ENCODE measurements around the gene GPC5. TPM values are rescaled to one million over a fixed set of nuclear protein-coding genes. Genes with fewer than 3 reads are reported as not detected.

Gene GPC5
- total and polyA plus RNA-seq, 2 donors (not counting 3 experiments of a cell fraction or from before 2014, with no cell fraction given), result 0.59 to 0.97 TPM

DNA sequence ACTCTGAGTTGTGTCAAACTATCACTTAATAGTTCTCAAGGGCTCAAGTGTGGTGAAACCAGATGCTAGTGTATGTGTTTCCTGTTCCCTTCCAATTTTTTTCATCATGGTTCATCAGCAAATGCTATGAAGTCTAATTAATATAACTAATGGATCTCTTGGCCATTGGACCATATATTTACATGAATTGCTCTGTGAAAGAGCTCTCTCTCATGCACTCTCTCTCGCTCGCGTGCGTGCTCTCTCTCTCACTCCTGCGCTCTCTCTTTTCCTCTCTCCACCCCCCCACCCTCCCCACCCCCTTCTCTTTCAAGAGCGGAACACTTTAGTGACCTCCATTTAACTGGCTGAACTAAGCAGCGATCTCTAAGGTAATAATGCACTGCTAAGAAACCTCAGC is 1281.2 kb downstream of the GPC5 start:
- Histone ChIP-seq H3K9me3 (replicated peaks; ENCODE audit: control insufficient read depth, insufficient read depth, low read length) (peaks cover 2% of the 10 kb centered on the region), H3K27me3 (ENCODE audit: control insufficient read depth in 2 of 2, insufficient read depth in 2 of 2, low read length in 2 of 2) (no peaks in the 10 kb centered on the region), H3K27ac (ENCODE audit: insufficient read depth, low read depth, low read length) (no peak overlapping the region), H2AFZ (ENCODE audit: low read depth, low read length) (no peak overlapping the region), H3K4me1 (ENCODE audit: control insufficient read depth, extremely low read depth, insufficient read depth, low read length) (no peaks in the 10 kb centered on the region), H3K36me3 (ENCODE audit: control insufficient read depth in 2 of 2, extremely low read depth in 1 of 2, insufficient read depth in 2 of 2, low read length in 2 of 2) (no peaks in the 10 kb centered on the region), H3K79me2 (ENCODE audit: control insufficient read depth, insufficient read depth, low read length) (no peaks in the 10 kb centered on the region), H3K4me2 (ENCODE audit: insufficient read depth, low read length) (no peak overlapping the region), H3K9ac (replicated peaks; ENCODE audit: extremely low read depth, insufficient read depth, low read length) (no peak overlapping the region), H3K4me3 (replicated peaks in 1 of 3; ENCODE audit: insufficient read depth in 1 of 3, low read depth in 1 of 3, low read length in 3 of 3) (no peak overlapping the region), H3K9me1 (replicated peaks; ENCODE audit: control insufficient read depth, extremely low read depth, insufficient read depth, low read length) (no peaks in the 10 kb centered on the region), H4K20me1 (replicated peaks; ENCODE audit: control insufficient read depth, extremely low read depth, insufficient read depth, low read length) (no peaks in the 10 kb centered on the region)
- FAIRE-seq (no peak), DNase-seq (ENCODE audit: low read depth, low spot score) (no peak)
- POLR2A ChIA-PET, result no interaction called here
- no TSS peak for BruUV-seq (replicated peaks)
- dilution Hi-C loops (cut with MboI; ENCODE audit: extremely low pct_ligation_motif_present, low sequenced_read_pairs), result no loop called here
- TF ChIP-seq POLR2A (IDR thresholded peaks at IDR 0.05; ENCODE audit: low read depth, low read length) (no peak), MYC (IDR thresholded peaks at IDR 0.05; ENCODE audit: low read depth, low read length) (no peak), FOS (IDR thresholded peaks at IDR 0.05; ENCODE audit: borderline replicate concordance, insufficient read depth, low read length) (no peak), JUN (IDR thresholded peaks at IDR 0.05; ENCODE audit: borderline replicate concordance, insufficient read depth, insufficient read length, low read depth) (no peak)
- TF ChIP-seq, protein P1, sequence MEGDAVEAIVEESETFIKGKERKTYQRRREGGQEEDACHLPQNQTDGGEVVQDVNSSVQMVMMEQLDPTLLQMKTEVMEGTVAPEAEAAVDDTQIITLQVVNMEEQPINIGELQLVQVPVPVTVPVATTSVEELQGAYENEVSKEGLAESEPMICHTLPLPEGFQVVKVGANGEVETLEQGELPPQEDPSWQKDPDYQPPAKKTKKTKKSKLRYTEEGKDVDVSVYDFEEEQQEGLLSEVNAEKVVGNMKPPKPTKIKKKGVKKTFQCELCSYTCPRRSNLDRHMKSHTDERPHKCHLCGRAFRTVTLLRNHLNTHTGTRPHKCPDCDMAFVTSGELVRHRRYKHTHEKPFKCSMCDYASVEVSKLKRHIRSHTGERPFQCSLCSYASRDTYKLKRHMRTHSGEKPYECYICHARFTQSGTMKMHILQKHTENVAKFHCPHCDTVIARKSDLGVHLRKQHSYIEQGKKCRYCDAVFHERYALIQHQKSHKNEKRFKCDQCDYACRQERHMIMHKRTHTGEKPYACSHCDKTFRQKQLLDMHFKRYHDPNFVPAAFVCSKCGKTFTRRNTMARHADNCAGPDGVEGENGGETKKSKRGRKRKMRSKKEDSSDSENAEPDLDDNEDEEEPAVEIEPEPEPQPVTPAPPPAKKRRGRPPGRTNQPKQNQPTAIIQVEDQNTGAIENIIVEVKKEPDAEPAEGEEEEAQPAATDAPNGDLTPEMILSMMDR (IDR thresholded peaks at IDR 0.05; ENCODE audit: extremely low read depth in 1 of 2, insufficient read depth in 1 of 2, low read depth in 1 of 2, low read length in 2 of 2), result no peak
- TF ChIP-seq, protein P2, sequence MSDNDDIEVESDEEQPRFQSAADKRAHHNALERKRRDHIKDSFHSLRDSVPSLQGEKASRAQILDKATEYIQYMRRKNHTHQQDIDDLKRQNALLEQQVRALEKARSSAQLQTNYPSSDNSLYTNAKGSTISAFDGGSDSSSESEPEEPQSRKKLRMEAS (IDR thresholded peaks at IDR 0.05; ENCODE audit: insufficient read depth, insufficient read length), result no peak
- intact Hi-C loops (cut with micrococcal nuclease), result no loop called here
- CTCF ChIA-PET, result no interaction called here

DNA sequence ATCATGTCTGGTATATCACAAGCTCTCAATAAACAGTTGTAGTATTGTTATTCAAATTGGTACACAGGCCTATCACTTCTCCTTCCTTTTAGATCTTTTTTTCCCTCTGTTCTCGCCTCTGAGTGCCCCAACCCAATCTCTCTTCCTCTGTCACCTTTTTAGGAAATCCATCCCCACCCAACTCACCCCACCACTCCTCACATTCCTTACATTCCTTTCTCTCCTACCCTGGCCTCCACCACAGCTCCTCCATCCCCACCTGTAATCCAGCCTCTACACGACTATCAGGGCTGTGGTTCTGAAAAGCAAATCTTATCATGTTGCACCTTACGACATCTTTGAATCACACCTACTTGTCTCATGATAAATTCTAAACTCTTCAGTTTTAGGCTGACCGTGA is 1282.8 kb downstream of the GPC5 start:
- Histone ChIP-seq H3K9me3 (replicated peaks; ENCODE audit: control insufficient read depth, insufficient read depth, low read length) (peaks cover 2% of the 10 kb centered on the region), H2AFZ (ENCODE audit: low read depth, low read length) (no peak overlapping the region), H3K9me1 (replicated peaks; ENCODE audit: control insufficient read depth, extremely low read depth, insufficient read depth, low read length) (no peaks in the 10 kb centered on the region), H3K27ac (ENCODE audit: insufficient read depth, low read depth, low read length) (no peak overlapping the region), H3K9ac (replicated peaks; ENCODE audit: extremely low read depth, insufficient read depth, low read length) (no peak overlapping the region), H3K4me3 (replicated peaks in 1 of 3; ENCODE audit: insufficient read depth in 1 of 3, low read depth in 1 of 3, low read length in 3 of 3) (no peak overlapping the region), H4K20me1 (replicated peaks; ENCODE audit: control insufficient read depth, extremely low read depth, insufficient read depth, low read length) (no peaks in the 10 kb centered on the region), H3K36me3 (ENCODE audit: control insufficient read depth in 2 of 2, extremely low read depth in 1 of 2, insufficient read depth in 2 of 2, low read length in 2 of 2) (no peaks in the 10 kb centered on the region), H3K4me1 (ENCODE audit: control insufficient read depth, extremely low read depth, insufficient read depth, low read length) (no peaks in the 10 kb centered on the region), H3K4me2 (ENCODE audit: insufficient read depth, low read length) (no peak overlapping the region), H3K79me2 (ENCODE audit: control insufficient read depth, insufficient read depth, low read length) (no peaks in the 10 kb centered on the region), H3K27me3 (ENCODE audit: control insufficient read depth in 2 of 2, insufficient read depth in 2 of 2, low read length in 2 of 2) (no peaks in the 10 kb centered on the region)
- ChIA-PET CTCF (no interaction called here), POLR2A (no interaction called here)
- intact Hi-C loops (cut with micrococcal nuclease) (no loop called here), dilution Hi-C loops (cut with MboI; ENCODE audit: extremely low pct_ligation_motif_present, low sequenced_read_pairs) (no loop called here)
- no TSS peak for BruUV-seq (replicated peaks)
- DNase-seq (ENCODE audit: low read depth, low spot score) (no peak), FAIRE-seq (no peak)
- TF ChIP-seq, protein P2 (IDR thresholded peaks at IDR 0.05; ENCODE audit: insufficient read depth, insufficient read length), result no peak
- TF ChIP-seq, protein P1 (IDR thresholded peaks at IDR 0.05; ENCODE audit: extremely low read depth in 1 of 2, insufficient read depth in 1 of 2, low read depth in 1 of 2, low read length in 2 of 2), result no peak
- TF ChIP-seq EZH2 (IDR thresholded peaks at IDR 0.05; ENCODE audit: borderline replicate concordance, low read depth, low read length, severe bottlenecking) (no peak), POLR2AphosphoS5 (IDR thresholded peaks at IDR 0.05; ENCODE audit: insufficient read depth, low read depth, low read length) (no peak)

All from endothelial cell of umbilical vein (primary cell).